Endothelial cell of umbilical vein (primary cell): ENCODE results near the gene AKNA. TPM values are rescaled to one million over a fixed set of nuclear protein-coding genes. Genes with fewer than 3 reads are reported as not detected.

Source experiments
- BruUV-seq: library from RNA; stranded (reverse); fragments of 400-500 nt; replicated peaks from 2 replicates; lab custom pipeline; 2021; lab: Mats Ljungman, UMichigan
- CTCF ChIA-PET: fragments of 300-600, 350-600 bp; sonication (Branson Sonifier 250); formaldehyde crosslinking; loops from one replicate; lab custom pipeline; 2021; ENCODE audit warnings: antibody characterized with exemption, inconsistent platforms; lab: Charles Lee
- POLR2A ChIA-PET: fragments of 300-600, 350-600 bp; sonication (Branson Sonifier 250); formaldehyde crosslinking; loops from one replicate; lab custom pipeline; 2021; ENCODE audit warnings: antibody characterized with exemption, inconsistent platforms; lab: Charles Lee
- DNase-seq: peaks from one replicate; pipeline ENCODE4 v3.0.0-alpha.2; 2011; ENCODE audit warnings: low read depth, low spot score
- FAIRE-seq: peaks from 2 replicates; lab custom pipeline; 2011; peaks lifted over from hg19 to GRCh38; lab: Jason Lieb, UNC
- H2AFZ ChIP-seq: 2 replicates; pipeline ENCODE4 v1.6.0; 2012; ENCODE audit warnings: low read depth, low read length, control low read depth, inconsistent platforms
- H3K27ac ChIP-seq: 2 replicates; pipeline ENCODE4 v1.5.1; 2011; ENCODE audit warnings: low read depth, mild to moderate bottlenecking, control low read depth, low read length, moderate library complexity; ENCODE audit not compliant: insufficient read depth
- H3K27me3 ChIP-seq, 2 experiments: 2 replicates each; pipeline versions ENCODE4 v1.6.0 to v1.6.1; 2011; ENCODE audit warnings: low read length in 2 of 2, mixed read lengths in 1 of 2; ENCODE audit not compliant: control insufficient read depth in 2 of 2, insufficient read depth in 2 of 2
- H3K36me3 ChIP-seq, 2 experiments: 2 replicates in 1 of 2; 3 replicates in 1 of 2; pipeline ENCODE4 v1.5.1; 2011; ENCODE audit warnings: low read length in 2 of 2, mild to moderate bottlenecking in 1 of 2, moderate library complexity in 1 of 2; ENCODE audit not compliant: control insufficient read depth in 2 of 2, insufficient read depth in 2 of 2; ENCODE audit errors: extremely low read depth in 1 of 2
- H3K4me1 ChIP-seq: 3 replicates; pipeline ENCODE4 v1.5.1; 2011; ENCODE audit warnings: mild to moderate bottlenecking, low read length; ENCODE audit not compliant: control insufficient read depth, insufficient read depth; ENCODE audit errors: extremely low read depth
- H3K4me2 ChIP-seq: 2 replicates; pipeline ENCODE4 v1.6.1; 2011; ENCODE audit warnings: low read length, control low read depth, mixed read lengths; ENCODE audit not compliant: insufficient read depth
- H3K4me3 ChIP-seq, 3 experiments: fragments of 200-600 bp in 1 of 3; sonication (generic), shearing (Covaris generic) in 1 of 3; replicated peaks in 1 of 3; 2 replicates each; pipeline ENCODE4 v1.5.1; 2011 to 2016; ENCODE audit warnings: control low read depth in 3 of 3, low read length in 3 of 3, mild to moderate bottlenecking in 2 of 3, inconsistent platforms in 1 of 3, low read depth in 1 of 3, moderate library complexity in 1 of 3; ENCODE audit not compliant: insufficient read depth in 1 of 3
- H3K79me2 ChIP-seq: 2 replicates; pipeline ENCODE4 v1.6.0; 2012; ENCODE audit warnings: low read length, inconsistent platforms; ENCODE audit not compliant: control insufficient read depth, insufficient read depth
- H3K9ac ChIP-seq: replicated peaks from 2 replicates; pipeline ENCODE3; 2011; ENCODE audit warnings: low read length, control low read depth; ENCODE audit not compliant: insufficient read depth; ENCODE audit errors: extremely low read depth
- H3K9me1 ChIP-seq: replicated peaks from 3 replicates; pipeline ENCODE4 v1.6.0; 2011; ENCODE audit warnings: mild to moderate bottlenecking, low read length; ENCODE audit not compliant: control insufficient read depth, insufficient read depth; ENCODE audit errors: extremely low read depth
- H3K9me3 ChIP-seq: replicated peaks from 2 replicates; pipeline ENCODE4 v1.5.1; 2012; ENCODE audit warnings: low read length, inconsistent platforms; ENCODE audit not compliant: control insufficient read depth, insufficient read depth
- H4K20me1 ChIP-seq: replicated peaks from 2 replicates; pipeline ENCODE3; 2011; ENCODE audit warnings: mild to moderate bottlenecking, low read length; ENCODE audit not compliant: control insufficient read depth, insufficient read depth; ENCODE audit errors: extremely low read depth
- EZH2 ChIP-seq: IDR thresholded peaks from 2 replicates; pipeline ENCODE4 v1.6.1; 2012; ENCODE audit warnings: borderline replicate concordance, low read depth, mild to moderate bottlenecking, moderate library complexity, low read length, inconsistent platforms; ENCODE audit not compliant: severe bottlenecking
- FOS ChIP-seq: IDR thresholded peaks from 2 replicates; pipeline ENCODE4 v1.6.1; 2011; ENCODE audit warnings: mild to moderate bottlenecking, low read length, moderate library complexity, borderline replicate concordance; ENCODE audit not compliant: insufficient read depth
- GATA2 ChIP-seq: IDR thresholded peaks from 2 replicates; pipeline ENCODE4 v1.7.0; 2011; ENCODE audit warnings: low read depth, mild to moderate bottlenecking, moderate library complexity, mixed read lengths, low read length; ENCODE audit not compliant: insufficient read length, insufficient read depth
- JUN ChIP-seq: IDR thresholded peaks from 2 replicates; pipeline ENCODE4 v1.6.1; 2011; ENCODE audit warnings: borderline replicate concordance, low read depth; ENCODE audit not compliant: insufficient read length, insufficient read depth
- MYC ChIP-seq: IDR thresholded peaks from one replicate; pipeline ENCODE4 v1.6.1; 2011; ENCODE audit warnings: mild to moderate bottlenecking, low read depth, low read length
- POLR2A ChIP-seq: IDR thresholded peaks from 2 replicates; pipeline ENCODE4 v1.6.1; 2012; ENCODE audit warnings: low read depth, mild to moderate bottlenecking, control low read depth, low read length
- POLR2AphosphoS5 ChIP-seq: IDR thresholded peaks from 2 replicates; pipeline ENCODE4 v1.6.1; 2012; ENCODE audit warnings: low read depth, mild to moderate bottlenecking, control low read depth, low read length, moderate library complexity; ENCODE audit not compliant: insufficient read depth
- dilution Hi-C: fragments of 300-500 bp; cut with MboI; formaldehyde crosslinking; loops from one replicate; pipeline ENCODE4 v1.15.0; 2019; ENCODE audit warnings: low sequenced_read_pairs; ENCODE audit not compliant: extremely low pct_ligation_motif_present
- intact Hi-C: fragments of 100-400 bp; cut with micrococcal nuclease; formaldehyde crosslinking; loops from one replicate; pipeline ENCODE4 v1.10.0; 2022
- polyA plus RNA-seq, 4 experiments: library from polyadenylated mRNA; depleted of rRNA in 3 of 4; stranded (reverse) in 3 of 4; unstranded in 1 of 4; fragments of >200 nt; gene quantifications; 2 replicates each; pipeline versions ENCODE4 v1.2.1 to v1.2.3, GENCODE V29; 2011 to 2012; ENCODE audit warnings: missing spikeins in 1 of 4
- total RNA-seq: library from RNA; stranded (reverse); gene quantifications from 2 replicates; pipeline ENCODE4 v1.2.3, GENCODE V29; 2021
- TF ChIP-seq, protein P1 (sequence below): IDR thresholded peaks from 2 replicates; pipeline ENCODE4 v1.6.1; 2011; ENCODE audit not compliant: insufficient read depth, insufficient read length
- TF ChIP-seq, protein P2 (sequence below), 2 donors: IDR thresholded peaks; 1 replicate in 1 of 2; 2 replicates in 1 of 2; pipeline ENCODE4 v1.5.1; 2011; ENCODE audit warnings: low read length in 2 of 2, mild to moderate bottlenecking in 2 of 2, moderate library complexity in 2 of 2, control low read depth in 1 of 2, inconsistent platforms in 1 of 2, low read depth in 1 of 2; ENCODE audit not compliant: insufficient read depth in 1 of 2; ENCODE audit errors: extremely low read depth in 1 of 2

Gene AKNA
- total and polyA plus RNA-seq, 2 donors (not counting 3 experiments of a cell fraction or from before 2014, with no cell fraction given): 11.3 to 22.4 TPM

DNA sequence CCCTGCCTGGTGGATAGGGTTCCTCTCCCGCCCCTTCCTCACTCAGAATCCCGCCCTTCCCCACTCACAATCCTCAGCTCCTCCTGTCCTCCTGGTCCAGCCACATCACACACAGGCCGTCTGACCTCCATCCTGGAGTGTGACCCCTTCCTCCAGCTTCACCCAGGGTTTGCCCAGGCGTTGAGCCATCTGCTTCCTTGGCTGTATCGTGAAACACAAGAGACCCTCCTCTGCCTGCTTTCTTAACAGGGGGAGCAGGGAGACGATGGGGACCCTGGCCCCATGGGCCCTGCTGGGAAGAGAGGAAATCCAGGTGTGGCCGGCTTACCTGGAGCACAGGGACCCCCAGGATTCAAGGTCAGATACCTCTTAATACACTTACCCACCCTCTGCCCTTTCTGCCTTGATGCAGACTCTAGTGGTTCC is 97.2 kb downstream of the AKNA start:
- H3K9ac ChIP-seq: no peak overlapping the region
- no peak overlapping the region for H3K4me3 ChIP-seq
- intact Hi-C loops: loop anchor here (5.0 kb wide), 1 partner anchor 553 kb away; no protein-coding TSS in a partner anchor
- BruUV-seq: no TSS peak
- no peaks in the 10 kb centered on the region for H3K9me3 ChIP-seq
- H3K4me1 ChIP-seq: no peaks in the 10 kb centered on the region
- H4K20me1 ChIP-seq: no peaks in the 10 kb centered on the region
- FAIRE-seq (no peak), DNase-seq (no peak)
- H3K27me3 ChIP-seq: no peaks in the 10 kb centered on the region
- no peak overlapping the region for H2AFZ ChIP-seq
- TF ChIP-seq POLR2A (no peak), EZH2 (no peak), POLR2AphosphoS5 (no peak), JUN (no peak), MYC (no peak), FOS (no peak), GATA2 (no peak)
- TF ChIP-seq, protein P1, sequence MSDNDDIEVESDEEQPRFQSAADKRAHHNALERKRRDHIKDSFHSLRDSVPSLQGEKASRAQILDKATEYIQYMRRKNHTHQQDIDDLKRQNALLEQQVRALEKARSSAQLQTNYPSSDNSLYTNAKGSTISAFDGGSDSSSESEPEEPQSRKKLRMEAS: no peak
- TF ChIP-seq, protein P2, sequence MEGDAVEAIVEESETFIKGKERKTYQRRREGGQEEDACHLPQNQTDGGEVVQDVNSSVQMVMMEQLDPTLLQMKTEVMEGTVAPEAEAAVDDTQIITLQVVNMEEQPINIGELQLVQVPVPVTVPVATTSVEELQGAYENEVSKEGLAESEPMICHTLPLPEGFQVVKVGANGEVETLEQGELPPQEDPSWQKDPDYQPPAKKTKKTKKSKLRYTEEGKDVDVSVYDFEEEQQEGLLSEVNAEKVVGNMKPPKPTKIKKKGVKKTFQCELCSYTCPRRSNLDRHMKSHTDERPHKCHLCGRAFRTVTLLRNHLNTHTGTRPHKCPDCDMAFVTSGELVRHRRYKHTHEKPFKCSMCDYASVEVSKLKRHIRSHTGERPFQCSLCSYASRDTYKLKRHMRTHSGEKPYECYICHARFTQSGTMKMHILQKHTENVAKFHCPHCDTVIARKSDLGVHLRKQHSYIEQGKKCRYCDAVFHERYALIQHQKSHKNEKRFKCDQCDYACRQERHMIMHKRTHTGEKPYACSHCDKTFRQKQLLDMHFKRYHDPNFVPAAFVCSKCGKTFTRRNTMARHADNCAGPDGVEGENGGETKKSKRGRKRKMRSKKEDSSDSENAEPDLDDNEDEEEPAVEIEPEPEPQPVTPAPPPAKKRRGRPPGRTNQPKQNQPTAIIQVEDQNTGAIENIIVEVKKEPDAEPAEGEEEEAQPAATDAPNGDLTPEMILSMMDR (IDR thresholded peaks at IDR 0.05; ENCODE audit: extremely low read depth in 1 of 2, insufficient read depth in 1 of 2, low read depth in 1 of 2, low read length in 2 of 2): no peak
- POLR2A ChIA-PET: interaction anchor here (0.6 kb wide), 1 partner anchor 182 kb away, joined by 3 read pairs; no protein-coding TSS in a partner anchor
- peaks cover 4 to 6% of the 10 kb centered on the region in 2 experiments for H3K36me3 ChIP-seq
- H3K79me2 ChIP-seq: no peaks in the 10 kb centered on the region
- CTCF ChIA-PET: interaction anchor here (0.7 to 4.8 kb wide), 63 partner anchors 9 to 553 kb away, joined by 3 to 277 read pairs (median 6); partner anchors contain the start of genes AMBP, COL27A1 and KIF12
- no peak overlapping the region for H3K27ac ChIP-seq
- H3K9me1 ChIP-seq: no peaks in the 10 kb centered on the region
- H3K4me2 ChIP-seq: no peak overlapping the region
- dilution Hi-C loops: loop anchor here (25.0 kb wide), 1 partner anchor 203 kb away; the partner anchor contains the start of genes AMBP and KIF12
